Measurements from ENCODE around the gene LRRTM4.

Gene LRRTM4

DNA sequence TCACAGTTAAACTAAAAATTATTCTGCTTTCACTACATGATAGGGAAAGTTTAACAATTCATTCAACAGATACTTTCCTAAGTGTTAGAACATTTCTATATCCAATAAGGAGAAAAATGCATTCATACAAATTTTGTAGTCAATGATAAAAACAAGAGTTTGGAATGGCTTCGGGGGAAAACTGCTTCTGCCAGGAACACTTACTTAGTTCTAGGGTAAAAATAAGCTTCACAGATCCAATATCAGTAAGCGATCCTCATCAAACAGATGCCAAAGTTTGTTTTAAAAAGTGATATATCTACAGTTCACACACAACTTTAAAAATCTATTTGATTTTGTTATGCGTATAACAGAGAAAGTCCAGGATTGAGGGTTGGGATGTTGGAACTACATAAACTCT is 199.7 kb downstream of the LRRTM4 start:
- DNase-seq (ENCODE audit: low read depth, low spot score), result no peak

- no peak for DNase-seq (ENCODE audit: low read depth, low spot score)
These were observed 207.5 kb downstream of the LRRTM4 start for GRCh38 chr2:77314721-77315120.

GRCh38 chr2:77310416-77310815 is 211.8 kb downstream of the LRRTM4 start:
- no peak for DNase-seq (ENCODE audit: low read depth, low spot score)

DNA sequence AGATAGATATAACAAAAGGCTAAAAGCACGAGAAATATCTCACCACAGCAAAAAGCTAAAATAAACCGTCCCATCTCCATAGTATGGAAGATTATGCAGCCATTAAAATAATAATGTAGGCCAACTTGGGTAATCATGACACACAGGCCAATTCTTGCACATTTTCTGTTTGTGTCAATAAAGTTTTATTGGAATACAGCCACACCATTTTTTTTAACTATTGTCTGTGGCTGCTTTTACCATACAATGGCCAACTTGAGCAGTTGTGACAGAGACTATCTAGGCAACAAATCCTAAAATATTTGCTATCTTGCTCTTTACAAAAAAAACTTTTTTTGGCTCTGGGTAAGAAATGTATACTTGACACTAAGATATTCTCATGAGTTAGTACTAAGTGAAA is 212.5 kb downstream of the LRRTM4 start:
- DNase-seq (ENCODE audit: low read depth, low spot score), result no peak

DNA sequence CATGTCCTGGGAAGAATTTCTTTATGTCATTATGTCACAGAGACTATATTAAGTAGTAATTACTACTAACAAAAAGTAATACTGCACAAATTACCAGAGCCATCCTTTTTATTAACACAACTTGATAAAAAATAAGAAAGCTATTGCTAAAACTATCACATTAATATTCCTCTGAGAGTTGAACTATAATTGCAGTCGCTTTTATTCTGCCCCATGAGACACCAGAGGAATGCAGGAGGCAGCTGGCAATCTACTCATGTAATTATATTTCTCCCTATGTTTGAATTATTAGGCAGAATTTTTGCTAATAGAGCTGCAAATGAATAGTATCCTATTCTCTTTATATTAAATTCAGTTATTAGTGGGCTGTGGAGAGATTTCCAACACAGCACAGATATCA is 220.7 kb downstream of the LRRTM4 start:
- DNase-seq (ENCODE audit: low read depth, low spot score), result no peak

- DNase-seq (ENCODE audit: low read depth, low spot score), result no peak
These were observed 225.4 kb downstream of the LRRTM4 start for GRCh38 chr2:77296791-77297190.

- DNase-seq (ENCODE audit: low read depth, low spot score), result no peak
These were observed 227.7 kb downstream of the LRRTM4 start for GRCh38 chr2:77294474-77294873.

- no peak for DNase-seq (ENCODE audit: low read depth, low spot score)
These were observed 237.8 kb downstream of the LRRTM4 start for GRCh38 chr2:77284353-77284752.

- no peak for DNase-seq (ENCODE audit: low read depth, low spot score)
These were observed 250.9 kb downstream of the LRRTM4 start for GRCh38 chr2:77271262-77271661.

- no peak for DNase-seq (ENCODE audit: low read depth, low spot score)
These were observed 251.7 kb downstream of the LRRTM4 start for GRCh38 chr2:77270433-77270832.

- no peak for DNase-seq (ENCODE audit: low read depth, low spot score)
These were observed 253.6 kb downstream of the LRRTM4 start for GRCh38 chr2:77268626-77269025.

GRCh38 chr2:77232909-77233425 is 289.2 kb downstream of the LRRTM4 start:
- no peak for DNase-seq (ENCODE audit: low read depth, low spot score)

GRCh38 chr2:77228391-77228790 is 293.8 kb downstream of the LRRTM4 start:
- no peak for DNase-seq (ENCODE audit: low read depth, low spot score)

GRCh38 chr2:77210725-77211124 is 311.5 kb downstream of the LRRTM4 start:
- no peak for DNase-seq (ENCODE audit: low read depth, low spot score)

DNA sequence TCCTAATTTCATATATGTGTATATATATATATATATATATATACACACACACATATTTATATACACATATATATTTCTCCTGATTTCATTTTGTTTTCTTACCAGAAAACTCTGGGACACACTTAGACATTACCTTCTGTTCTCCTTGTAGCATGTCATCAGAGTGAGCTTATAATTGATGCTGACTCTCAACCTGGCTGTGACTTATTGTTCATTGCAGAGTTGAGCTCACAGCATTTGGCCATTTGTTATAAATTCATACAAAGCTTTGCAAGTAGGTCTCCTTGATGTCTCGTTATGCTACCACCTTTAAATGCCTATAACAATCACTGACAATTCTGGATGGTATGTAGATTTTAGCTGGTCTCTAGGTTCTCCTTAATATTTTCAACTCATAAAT is 314.8 kb downstream of the LRRTM4 start:
- DNase-seq (ENCODE audit: low read depth, low spot score), result no peak

GRCh38 chr2:77201755-77202154 is 320.4 kb downstream of the LRRTM4 start:
- DNase-seq (ENCODE audit: low read depth, low spot score), result no peak

DNA sequence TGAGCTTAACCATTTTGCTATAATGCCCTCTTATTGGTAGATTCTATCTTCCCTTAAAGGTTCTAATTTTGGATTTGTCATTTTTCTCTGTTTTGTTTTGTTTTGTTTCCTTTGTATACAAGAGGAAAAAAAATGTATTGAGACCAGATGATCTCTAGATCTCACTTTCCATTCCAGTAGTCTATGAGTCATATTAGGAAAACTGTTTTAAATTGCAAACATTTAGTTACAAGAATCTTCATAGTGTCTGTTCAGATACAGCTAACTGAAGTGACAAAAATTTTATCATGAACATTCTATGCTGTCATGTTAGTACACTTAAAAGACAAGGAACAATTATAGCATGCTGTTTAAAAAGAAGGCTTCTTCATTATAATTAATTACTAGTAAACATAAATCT is 322.8 kb downstream of the LRRTM4 start:
- no peak for DNase-seq (ENCODE audit: low read depth, low spot score)

- no peak for DNase-seq (ENCODE audit: low read depth, low spot score)
These were observed 328.2 kb downstream of the LRRTM4 start for GRCh38 chr2:77193858-77194448.

DNA sequence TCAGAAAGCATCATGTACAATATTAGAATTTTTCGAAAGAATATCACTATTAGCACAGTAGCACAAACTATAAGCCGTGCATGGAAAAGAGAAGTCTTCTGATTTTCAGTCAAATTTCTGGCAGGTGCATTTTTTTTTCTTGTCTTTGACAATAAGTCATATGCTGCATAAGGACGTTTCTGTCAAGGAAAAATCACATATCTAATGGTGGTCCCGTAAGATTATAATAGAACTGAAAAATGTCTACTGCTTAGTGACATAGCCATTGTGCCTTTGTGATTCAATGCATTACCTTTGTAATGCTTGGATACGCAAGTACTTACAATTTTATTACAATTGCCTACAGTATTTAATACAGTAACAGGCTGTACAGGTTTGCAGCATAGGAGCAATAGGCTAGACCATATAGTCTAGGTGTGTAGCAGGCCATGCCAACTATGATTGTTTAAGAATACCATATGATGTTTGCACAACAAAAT is 329.3 kb downstream of the LRRTM4 start:
- DNase-seq (ENCODE audit: low read depth, low spot score), result no peak

DNA sequence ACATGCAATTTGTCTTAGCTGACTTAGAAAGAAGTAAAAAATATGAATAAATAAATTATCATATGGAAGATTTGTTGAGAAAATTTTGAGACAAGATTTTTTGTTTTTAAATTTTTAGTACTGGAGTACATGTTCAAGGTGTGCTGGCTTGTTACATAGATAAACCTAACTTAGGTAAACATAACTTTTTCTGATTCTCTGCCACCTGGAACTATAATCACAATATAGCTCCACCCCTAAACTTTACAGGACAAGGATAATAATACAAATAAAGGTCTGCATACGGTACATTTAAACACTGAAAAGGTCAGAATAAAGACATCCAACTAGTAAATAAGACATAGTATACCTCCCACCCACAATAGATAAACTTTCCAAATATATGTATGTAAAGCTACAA is 330.5 kb downstream of the LRRTM4 start:
- DNase-seq (ENCODE audit: low read depth, low spot score), result no peak

DNA sequence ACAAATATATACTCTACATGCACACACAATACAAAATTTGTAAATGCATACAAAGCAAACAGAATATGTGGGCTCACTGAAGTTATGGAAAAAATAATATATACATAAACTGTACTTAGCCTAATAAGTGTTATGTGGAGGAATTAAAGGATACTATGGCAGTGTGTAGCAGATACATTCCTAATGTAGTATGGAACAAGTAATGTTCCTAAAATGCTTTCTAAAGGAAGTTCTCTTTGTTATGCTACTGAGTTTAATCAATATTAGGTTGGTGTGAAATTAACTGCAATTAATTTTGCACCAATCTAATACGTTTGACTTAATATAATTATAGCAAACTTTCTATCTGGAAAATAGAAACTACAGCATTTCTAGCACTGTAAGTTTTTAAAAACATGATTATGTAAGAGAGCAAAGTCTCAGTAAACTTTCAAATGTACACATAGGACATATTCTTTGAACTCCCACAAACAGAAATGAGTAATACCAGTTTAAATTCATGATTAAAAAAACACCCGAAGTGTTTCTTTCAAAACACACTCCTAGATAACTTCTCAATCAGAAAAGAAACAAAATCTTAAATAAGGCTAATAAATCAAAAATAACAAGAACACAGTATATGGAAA is 331.3 kb downstream of the LRRTM4 start:
- DNase-seq (ENCODE audit: low read depth, low spot score), result no peak

- no peak for DNase-seq (ENCODE audit: low read depth, low spot score)
These were observed 337.1 kb downstream of the LRRTM4 start for GRCh38 chr2:77185052-77185451.

GRCh38 chr2:77179297-77179696 is 342.9 kb downstream of the LRRTM4 start:
- DNase-seq (ENCODE audit: low read depth, low spot score), result no peak
